ENCODE results near the gene ACSL5.

GRCh38 chr10:112333452-112333851 lies 40.5 kb upstream of the ACSL5 start:
- TF ChIP-seq CTCF (conservative IDR thresholded peaks at IDR 0.05) (no peak), ZFX (IDR thresholded peaks at IDR 0.05) (no peak)
